Endothelial cell (in vitro differentiated cells): Measurements from ENCODE around the gene CHCHD6. TPM values are rescaled to one million over a fixed set of nuclear protein-coding genes. Genes with fewer than 3 reads are reported as not detected.

Experiments used
- DNase-seq: peaks from one replicate; pipeline ENCODE4 v3.0.0; 2021; ENCODE audit warnings: low spot score
- H3K27ac Mint-ChIP-seq: one replicate; pipeline ENCODE4 v1.8.0; 2021; ENCODE audit warnings: mixed read lengths, inconsistent platforms; ENCODE audit not compliant: unreplicated experiment
- H3K27me3 Mint-ChIP-seq: one replicate; pipeline ENCODE4 v1.8.0; 2021; ENCODE audit warnings: mild to moderate bottlenecking, moderate library complexity, mixed read lengths, inconsistent platforms; ENCODE audit not compliant: unreplicated experiment
- H3K36me3 Mint-ChIP-seq: one replicate; pipeline ENCODE4 v1.8.0; 2021; ENCODE audit warnings: mild to moderate bottlenecking, low read depth, mixed read lengths, inconsistent platforms; ENCODE audit not compliant: unreplicated experiment
- H3K4me1 Mint-ChIP-seq: one replicate; pipeline ENCODE4 v1.8.0; 2021; ENCODE audit warnings: mild to moderate bottlenecking, mixed read lengths, inconsistent platforms; ENCODE audit not compliant: unreplicated experiment
- H3K4me3 Mint-ChIP-seq: one replicate; pipeline ENCODE4 v1.8.0; 2021; ENCODE audit warnings: mild to moderate bottlenecking, mixed read lengths, inconsistent platforms; ENCODE audit not compliant: unreplicated experiment
- H3K9me3 Mint-ChIP-seq: one replicate; pipeline ENCODE4 v1.8.0; 2021; ENCODE audit warnings: mixed read lengths, inconsistent platforms; ENCODE audit not compliant: unreplicated experiment
- total RNA-seq: library from RNA; stranded (reverse); fragmentation: NEBNext Ultra II Directional; extraction: Animal tissue kit (Norgen Biotek cat#: 25700); gene quantifications from one replicate; pipeline ENCODE4 v1.2.1, GENCODE V29; 2021; ENCODE audit not compliant: unreplicated experiment
- TF ChIP-seq, protein P1 (sequence below): fragments of 200-600 bp; sonication (generic); IDR thresholded peaks from one replicate; pipeline ENCODE4 v1.5.0; 2021; ENCODE audit warnings: antibody characterized with exemption; ENCODE audit not compliant: unreplicated experiment

CHCHD6 gene
- total RNA-seq, 1 donor from 2014 or later: 9.2 TPM

DNA sequence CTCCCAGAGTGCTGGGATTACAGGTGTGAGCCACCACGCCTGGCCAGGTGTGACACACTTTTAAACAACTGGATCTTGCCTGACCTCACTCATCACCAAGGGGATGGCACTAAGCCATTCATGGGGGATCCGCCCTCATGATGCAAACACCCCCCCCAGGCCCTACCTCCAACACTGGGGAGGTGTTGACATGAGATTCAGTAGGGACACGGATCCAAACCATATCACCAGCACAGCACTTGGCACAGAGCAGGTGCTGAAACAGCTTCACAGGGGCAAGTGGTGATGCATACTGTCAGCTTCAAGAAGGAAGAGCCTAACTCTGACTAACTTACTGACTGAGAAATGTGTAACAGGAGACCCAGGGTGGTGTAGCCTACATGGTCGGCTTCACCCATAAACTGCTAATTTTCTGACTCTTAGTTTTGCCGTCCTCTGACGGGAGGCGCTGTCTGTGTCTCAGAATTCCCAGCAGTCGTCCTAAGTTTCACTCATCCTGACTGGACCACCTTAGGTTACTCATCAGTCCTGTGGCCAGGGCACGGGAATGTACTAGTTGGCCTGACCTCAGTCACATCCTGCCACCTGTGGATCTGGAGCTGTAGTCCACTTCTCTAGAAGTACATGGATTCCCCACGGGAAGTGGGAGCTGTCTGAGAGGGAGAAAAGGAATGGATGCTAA is 197.0 kb downstream of the CHCHD6 start:
- no peak overlapping the region for H3K4me3 Mint-ChIP-seq
- H3K9me3 Mint-ChIP-seq: no peaks in the 10 kb centered on the region
- H3K4me1 Mint-ChIP-seq: peaks cover 2% of the 10 kb centered on the region
- TF ChIP-seq, protein P1, sequence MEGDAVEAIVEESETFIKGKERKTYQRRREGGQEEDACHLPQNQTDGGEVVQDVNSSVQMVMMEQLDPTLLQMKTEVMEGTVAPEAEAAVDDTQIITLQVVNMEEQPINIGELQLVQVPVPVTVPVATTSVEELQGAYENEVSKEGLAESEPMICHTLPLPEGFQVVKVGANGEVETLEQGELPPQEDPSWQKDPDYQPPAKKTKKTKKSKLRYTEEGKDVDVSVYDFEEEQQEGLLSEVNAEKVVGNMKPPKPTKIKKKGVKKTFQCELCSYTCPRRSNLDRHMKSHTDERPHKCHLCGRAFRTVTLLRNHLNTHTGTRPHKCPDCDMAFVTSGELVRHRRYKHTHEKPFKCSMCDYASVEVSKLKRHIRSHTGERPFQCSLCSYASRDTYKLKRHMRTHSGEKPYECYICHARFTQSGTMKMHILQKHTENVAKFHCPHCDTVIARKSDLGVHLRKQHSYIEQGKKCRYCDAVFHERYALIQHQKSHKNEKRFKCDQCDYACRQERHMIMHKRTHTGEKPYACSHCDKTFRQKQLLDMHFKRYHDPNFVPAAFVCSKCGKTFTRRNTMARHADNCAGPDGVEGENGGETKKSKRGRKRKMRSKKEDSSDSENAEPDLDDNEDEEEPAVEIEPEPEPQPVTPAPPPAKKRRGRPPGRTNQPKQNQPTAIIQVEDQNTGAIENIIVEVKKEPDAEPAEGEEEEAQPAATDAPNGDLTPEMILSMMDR: no peak
- peaks cover 6% of the 10 kb centered on the region for H3K27me3 Mint-ChIP-seq
- H3K27ac Mint-ChIP-seq: no peak overlapping the region
- DNase-seq: no peak
- no peaks in the 10 kb centered on the region for H3K36me3 Mint-ChIP-seq

DNA sequence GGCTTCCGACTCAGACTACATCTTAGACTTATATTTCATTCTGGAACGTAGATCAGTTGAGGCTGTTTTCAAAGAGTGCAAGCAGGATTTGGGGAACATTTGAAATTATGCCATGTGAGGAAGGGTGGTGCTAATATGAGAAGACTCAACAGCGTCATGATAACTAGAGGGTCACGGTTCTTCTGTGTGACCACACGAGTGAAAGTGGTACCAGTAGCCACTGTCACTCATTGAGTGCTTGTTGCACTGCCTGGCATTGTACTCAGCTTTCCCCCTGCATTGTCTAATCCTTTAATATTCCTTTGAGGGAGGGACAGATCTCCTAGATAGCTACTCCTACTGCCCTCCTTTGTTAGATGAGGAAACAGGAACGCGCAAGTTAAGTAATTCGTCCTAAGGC is 197.6 kb downstream of the CHCHD6 start:
- Mint-ChIP-seq H3K9me3 (no peaks in the 10 kb centered on the region), H3K27ac (no peak overlapping the region), H3K4me3 (no peak overlapping the region), H3K4me1 (peaks cover 2% of the 10 kb centered on the region), H3K36me3 (no peaks in the 10 kb centered on the region), H3K27me3 (peaks cover 3% of the 10 kb centered on the region)
- TF ChIP-seq, protein P1: no peak
- DNase-seq: no peak

DNA sequence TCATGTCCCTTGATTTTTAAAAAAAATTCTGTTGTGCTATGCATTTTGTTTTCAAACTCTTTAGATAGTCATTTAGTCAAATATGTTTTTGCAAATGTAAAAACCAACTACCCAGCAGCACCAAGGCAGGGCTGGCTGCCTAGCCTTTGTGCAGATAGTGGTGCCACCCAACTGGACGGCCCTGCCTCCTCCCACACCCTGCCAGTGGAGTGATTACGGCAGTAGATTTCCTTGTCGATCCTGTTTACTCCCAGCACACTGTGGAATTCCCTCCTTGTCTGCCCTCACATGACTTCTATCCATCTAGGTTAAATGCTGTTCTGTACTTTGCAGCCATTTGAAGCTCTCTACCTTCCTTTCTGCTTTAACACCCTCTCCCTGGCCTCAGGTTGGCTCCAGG is 199.5 kb downstream of the CHCHD6 start:
- Mint-ChIP-seq H3K9me3 (no peaks in the 10 kb centered on the region), H3K4me1 (no peaks in the 10 kb centered on the region), H3K4me3 (no peak overlapping the region), H3K27ac (no peak overlapping the region), H3K27me3 (peaks cover 4% of the 10 kb centered on the region), H3K36me3 (no peaks in the 10 kb centered on the region)
- TF ChIP-seq, protein P1: no peak
- no peak for DNase-seq

DNA sequence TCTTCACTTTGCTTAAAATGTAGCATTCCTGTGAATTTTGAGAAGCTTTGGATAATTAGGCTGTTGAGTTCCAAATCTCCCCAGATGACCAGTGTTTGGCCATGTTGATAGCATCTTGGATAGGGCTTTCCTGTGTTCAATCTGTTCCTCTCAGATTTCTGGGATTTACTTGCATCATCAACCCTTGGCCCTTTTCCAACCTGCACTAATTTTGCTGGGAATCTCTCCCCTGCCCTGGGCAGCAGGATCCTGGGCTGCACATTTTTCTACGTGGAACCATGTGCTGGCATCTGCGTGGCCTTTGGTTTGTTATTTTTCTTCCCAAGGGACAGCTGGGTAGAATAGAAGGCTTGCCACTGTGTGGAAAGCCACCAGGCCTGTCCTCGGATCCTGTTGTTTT is 203.5 kb downstream of the CHCHD6 start:
- TF ChIP-seq, protein P1: no peak
- Mint-ChIP-seq H3K4me3 (no peak overlapping the region), H3K27ac (no peak overlapping the region), H3K36me3 (no peaks in the 10 kb centered on the region), H3K27me3 (peaks cover 7% of the 10 kb centered on the region), H3K4me1 (peaks cover 30% of the 10 kb centered on the region), H3K9me3 (no peaks in the 10 kb centered on the region)
- no peak for DNase-seq

DNA sequence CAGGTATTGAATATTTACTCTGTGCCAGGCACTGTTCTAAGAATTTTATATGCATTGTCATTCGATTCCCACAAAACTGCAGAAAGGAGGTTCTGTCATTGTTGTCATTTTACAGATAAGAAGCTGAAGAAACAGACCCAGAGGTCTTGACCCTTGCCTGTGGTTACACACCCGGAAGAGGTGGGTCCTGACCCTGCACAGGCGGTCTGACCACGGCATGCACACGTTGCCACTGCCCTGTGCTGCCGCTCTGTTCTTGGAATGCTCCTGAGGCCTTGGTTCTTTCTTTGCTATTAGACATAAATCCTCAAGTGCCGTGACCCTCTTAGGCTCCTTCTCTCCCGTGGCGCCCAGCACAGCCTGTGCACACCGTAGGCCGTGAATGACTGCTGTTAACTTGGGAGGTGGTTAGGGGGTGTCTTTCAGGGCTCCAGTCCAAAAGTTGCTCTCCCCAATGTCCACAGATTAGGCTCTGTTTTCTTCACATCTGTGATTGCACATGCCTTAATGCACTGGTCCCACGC is 204.8 kb downstream of the CHCHD6 start:
- Mint-ChIP-seq H3K36me3 (no peaks in the 10 kb centered on the region), H3K4me3 (no peak overlapping the region), H3K27me3 (peaks cover 7% of the 10 kb centered on the region), H3K4me1 (peaks cover 30% of the 10 kb centered on the region), H3K9me3 (no peaks in the 10 kb centered on the region), H3K27ac (no peak overlapping the region)
- DNase-seq: no peak
- TF ChIP-seq, protein P1: no peak
